GM18502 (cell line): ENCODE results near the gene DYNC1I1.

Source experiments
- ATAC-seq: cut with Tn5 transposase; IDR thresholded peaks from one replicate; pipeline ENCODE4 v1.9.1; 2021; ENCODE audit warnings: mild to moderate bottlenecking; ENCODE audit not compliant: unreplicated experiment, poor library complexity

Gene DYNC1I1

DNA sequence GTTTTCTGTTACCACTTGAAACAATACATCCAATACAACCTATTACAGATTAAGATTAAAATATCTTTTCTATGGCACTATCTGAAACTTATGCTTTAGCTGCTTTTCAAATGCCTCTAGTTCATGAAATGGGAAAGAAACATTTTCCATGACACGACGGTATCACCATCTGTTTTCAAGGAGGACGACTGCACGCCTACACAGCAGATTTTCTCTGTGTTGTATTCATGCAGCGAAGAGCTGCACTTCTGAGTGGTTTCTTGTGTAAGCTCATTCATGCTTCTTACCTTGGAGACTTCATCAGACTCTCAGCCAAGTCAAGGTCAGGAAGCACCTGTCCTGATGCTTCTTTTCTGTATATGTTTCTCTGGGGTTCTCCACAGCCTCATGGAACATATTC, 179.2 kb downstream of the DYNC1I1 start:
- no peak for ATAC-seq

DNA sequence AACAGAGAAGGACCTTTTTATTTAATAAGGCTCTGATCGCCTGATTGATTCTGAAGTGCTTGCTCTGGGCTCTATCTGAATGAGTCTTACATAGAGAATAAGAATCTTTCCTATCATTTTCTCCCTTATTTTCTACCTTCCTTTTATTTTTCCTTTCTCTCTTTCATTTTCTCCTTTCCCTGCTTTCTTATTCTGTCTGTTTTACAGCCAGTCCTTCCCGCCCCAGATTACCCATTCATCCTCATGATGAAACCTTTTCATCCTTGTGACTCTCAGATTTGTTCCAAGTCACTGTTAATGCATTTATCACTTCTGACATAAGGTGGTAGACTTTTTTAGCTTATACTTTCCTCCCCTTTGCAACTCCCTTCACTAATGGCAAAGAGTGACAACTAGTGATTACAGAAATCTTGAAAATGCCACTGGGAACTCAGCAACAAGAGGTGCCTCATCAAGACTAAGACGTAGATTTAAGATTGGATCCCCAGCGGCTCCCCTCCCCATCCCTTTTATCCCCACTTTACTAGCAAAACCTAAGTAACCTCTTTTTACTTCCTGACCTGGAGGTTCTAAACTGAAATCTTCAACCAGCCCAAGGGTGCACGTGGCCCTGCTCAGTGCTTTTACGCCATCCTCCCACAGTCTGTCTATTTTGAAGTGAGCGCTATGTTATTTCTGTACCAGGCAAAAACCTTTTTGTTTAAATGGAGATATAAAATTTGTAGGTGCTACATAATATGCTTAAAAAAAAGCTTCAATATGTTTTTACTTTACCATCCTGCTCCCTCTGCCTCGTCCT, 179.8 kb downstream of the DYNC1I1 start:
- no peak for ATAC-seq

DNA sequence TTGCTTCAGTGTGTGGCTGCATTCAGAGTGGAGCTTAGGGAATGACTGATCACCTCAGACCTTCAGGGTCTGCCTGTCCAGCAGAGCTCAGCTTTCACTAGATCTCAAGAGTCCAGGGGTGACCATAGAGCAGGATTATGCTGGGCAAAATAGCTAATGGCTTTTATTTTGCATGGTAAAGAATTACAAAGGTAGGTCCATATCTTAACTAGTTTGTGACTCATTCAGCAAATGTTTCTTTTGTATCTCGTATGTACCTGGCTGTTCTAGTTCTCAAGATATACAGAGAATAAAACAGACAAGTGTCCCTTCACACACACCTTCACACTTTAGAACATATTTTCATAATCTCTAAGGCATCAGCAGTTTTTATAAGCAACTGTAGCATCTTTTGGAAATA, 180.5 kb downstream of the DYNC1I1 start:
- no peak for ATAC-seq

- ATAC-seq, result no peak
These were observed 183.4 kb downstream of the DYNC1I1 start for GRCh38 chr7:95955748-95956147.

DNA sequence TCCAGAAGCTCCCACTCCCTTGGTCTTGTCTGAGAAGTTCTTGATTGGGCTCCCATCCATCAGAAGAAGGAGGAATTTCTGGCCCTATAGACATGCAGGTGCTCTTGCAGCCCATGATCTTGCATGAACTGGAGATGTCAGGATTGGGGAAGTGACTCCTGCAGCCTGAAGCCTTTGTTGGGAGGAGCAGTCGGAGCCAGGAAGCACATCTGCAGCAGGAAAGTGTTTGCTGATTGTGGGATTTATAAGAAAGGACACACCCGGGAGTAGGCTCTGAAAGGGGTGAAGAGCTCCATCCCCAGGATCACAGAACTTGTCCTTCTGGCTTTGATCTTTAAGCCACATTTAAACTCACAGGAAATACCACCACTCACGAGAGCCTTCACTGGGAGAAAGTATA, 185.2 kb downstream of the DYNC1I1 start:
- ATAC-seq, result no peak

GRCh38 chr7:95960706-95961244, 188.4 kb downstream of the DYNC1I1 start:
- no peak for ATAC-seq

DNA sequence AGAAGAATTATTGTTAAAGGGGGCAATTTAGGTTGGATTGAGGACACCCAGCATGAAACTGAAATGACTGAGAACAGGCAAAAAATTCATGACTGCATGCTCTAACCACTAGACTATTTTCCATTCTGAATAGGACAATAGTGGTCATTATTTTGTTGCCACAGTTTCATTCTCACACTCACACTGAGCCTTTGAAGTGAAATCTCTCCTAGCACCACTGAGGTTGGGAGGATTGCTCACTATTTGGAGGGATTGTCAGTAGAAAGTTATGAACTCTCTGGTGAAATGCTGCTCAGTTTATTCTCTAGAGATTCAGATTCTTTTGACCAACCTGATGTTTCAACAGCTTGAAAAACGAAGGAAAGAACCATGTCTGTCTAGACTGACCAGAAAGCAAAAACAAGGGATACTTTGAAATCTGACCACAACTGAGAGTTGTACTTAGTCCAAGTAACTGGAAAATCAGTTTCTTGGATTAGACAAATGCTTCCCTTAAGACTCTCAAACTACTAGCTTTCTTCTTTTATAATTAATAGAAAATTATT, 191.2 kb downstream of the DYNC1I1 start:
- no peak for ATAC-seq

GRCh38 chr7:95971716-95972115, 199.4 kb downstream of the DYNC1I1 start:
- no peak for ATAC-seq

DNA sequence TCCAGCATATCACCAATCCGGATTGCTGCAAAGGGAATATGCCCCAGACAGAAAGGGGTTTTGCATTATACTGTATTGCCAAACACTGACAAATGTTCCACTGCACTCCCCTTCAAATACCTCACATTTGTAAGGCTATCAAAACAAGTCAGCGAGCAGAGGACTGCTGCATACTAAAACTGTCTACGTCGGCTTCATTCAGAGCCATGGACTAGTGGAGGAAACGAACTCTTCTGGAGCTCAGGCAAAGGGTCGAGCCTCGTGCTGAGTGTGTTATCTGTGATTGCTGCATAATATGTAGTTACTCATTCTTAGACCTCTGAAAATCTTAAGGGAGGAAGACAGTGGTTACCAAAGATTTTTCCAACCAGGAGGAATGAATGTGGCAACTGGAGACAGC, 200.2 kb downstream of the DYNC1I1 start:
- ATAC-seq, result no peak

GRCh38 chr7:95974108-95974507, 201.8 kb downstream of the DYNC1I1 start:
- ATAC-seq, result no peak

DNA sequence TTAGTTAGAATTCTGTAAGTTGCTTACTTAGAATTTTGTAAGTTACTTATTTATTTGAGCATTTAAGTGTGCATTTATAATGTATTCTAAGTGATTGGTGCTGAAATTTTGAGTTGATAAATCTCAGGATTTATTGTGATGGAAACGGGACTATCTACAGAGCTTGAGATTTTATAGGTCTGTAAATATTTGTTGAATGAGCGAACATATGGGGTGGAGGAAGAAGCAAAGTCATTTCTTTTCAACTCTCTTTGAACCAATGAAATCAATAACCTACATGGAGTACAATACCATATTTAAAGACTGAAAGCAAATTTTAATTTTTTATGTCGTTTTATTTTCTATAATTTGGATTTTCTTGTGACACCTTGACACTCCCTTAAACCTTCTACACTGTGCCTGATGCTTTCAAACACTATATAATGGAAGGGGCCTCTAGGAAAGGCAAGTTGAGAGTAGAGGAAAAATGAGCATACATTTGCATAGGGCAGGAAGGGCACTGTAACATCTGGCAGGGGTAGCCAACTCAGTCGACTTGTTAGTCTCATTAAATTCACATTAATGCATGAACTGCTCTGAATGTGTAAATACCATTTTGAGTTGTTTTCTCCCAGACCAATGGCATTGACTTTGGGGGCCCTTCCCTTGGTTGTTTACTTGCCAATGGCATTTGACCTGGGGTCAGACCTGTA, 204.2 kb downstream of the DYNC1I1 start:
- no peak for ATAC-seq

DNA sequence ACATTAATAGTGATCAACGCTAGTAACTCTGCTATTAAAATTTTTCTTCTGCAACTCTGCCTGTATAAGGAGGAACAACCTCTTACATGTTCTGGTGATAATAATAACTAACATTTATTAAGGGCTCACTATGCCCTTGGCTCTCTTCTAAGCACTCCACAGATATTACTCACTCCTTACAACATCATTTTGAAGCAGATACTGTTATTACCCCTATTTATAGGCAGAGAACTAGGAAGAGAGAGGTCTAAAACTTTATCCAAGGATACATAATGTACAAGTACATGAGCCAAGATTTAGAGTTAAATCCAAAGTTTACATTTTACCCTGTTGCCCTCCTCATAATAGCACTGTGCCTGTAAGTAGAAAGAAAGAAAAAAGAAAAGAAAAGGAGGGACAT, 205.6 kb downstream of the DYNC1I1 start:
- no peak for ATAC-seq

GRCh38 chr7:95980167-95980566, 207.8 kb downstream of the DYNC1I1 start:
- no peak for ATAC-seq

- ATAC-seq, result no peak
These were observed 208.4 kb downstream of the DYNC1I1 start for GRCh38 chr7:95980706-95981105.

GRCh38 chr7:95986178-95986764, 213.9 kb downstream of the DYNC1I1 start:
- no peak for ATAC-seq

- ATAC-seq, result no peak
These were observed 216.9 kb downstream of the DYNC1I1 start for GRCh38 chr7:95989301-95989700.

DNA sequence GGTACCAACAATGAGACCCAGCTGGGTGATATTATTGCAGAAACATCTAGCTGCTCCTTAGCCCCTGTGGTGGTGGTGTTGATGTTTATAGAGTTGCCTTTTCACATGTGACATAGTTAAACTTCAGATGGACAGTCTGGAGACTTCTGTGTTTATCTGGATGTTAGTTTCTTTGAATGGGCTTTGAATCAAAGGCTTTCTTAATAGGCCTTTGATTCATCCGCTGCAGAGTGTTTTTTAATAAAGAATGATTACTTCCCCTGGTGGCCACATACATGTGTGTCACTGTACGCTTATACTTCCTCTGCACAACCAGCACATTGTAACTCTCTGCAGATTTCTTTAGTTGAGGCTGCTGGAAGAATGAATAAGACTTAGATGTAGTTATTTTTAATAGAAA, 221.0 kb downstream of the DYNC1I1 start:
- ATAC-seq, result no peak

GRCh38 chr7:95996174-95996573, 223.8 kb downstream of the DYNC1I1 start:
- no peak for ATAC-seq

DNA sequence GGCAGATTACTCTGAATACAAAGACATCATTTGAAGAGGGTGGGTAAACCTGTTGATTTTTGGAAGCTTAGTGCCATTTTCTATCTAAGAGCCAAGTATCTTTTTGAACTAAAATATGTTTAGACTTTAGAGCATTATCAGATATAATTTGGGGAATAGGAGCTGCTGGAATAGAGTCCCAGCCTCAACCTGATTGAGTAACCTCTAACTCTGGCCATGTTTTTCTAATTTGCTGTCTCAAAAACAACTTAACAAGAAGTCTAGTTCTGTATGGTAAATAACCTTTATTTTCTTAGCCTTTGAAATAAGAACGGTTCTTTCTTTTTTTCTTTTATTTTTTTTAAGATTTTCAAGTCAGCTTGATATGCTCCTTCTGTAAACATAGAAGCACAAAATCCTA, 224.5 kb downstream of the DYNC1I1 start:
- no peak for ATAC-seq

DNA sequence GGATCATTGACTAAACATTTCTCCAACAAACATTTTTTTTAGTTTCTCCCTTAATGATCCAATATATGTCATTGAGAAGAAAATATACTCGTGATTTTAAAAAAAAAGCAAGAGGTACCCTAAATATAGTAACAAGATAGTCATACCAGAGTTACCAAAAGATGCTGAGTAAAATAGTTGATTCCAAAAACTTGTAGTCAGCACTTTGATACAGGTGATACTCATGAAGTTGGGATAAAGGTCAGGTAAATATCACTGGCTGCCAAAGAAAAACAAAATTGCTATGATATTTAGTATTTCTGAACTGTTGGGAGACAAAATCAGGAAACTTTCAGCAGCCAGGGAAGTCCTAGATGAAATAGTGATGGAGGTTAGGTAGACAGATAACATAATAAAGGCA, 225.3 kb downstream of the DYNC1I1 start:
- no peak for ATAC-seq

DNA sequence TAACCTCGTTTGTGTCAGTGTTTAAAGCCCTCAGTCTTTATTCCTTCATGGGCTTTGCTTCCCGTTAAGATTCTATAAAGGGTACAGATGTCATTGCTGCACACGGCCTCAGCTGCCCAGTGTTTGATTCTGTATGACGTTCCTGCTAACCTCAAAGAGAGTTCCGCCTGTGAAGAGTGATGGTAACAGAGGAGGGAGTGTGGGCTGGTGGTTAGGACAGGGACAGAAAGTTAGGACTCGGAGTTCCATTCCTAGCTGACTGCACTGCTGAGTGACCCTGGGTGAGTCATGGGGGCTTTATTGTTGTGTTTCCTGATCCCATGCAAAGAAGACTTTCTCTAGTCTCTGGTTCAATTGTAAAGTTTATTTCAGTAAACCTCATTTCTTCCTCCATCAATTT, 227.1 kb downstream of the DYNC1I1 start:
- ATAC-seq, result no peak
